Mucosa of descending colon (tissue), 3 donors: ENCODE measurements around the gene VPS35L. TPM values are rescaled to one million over a fixed set of nuclear protein-coding genes. Genes with fewer than 3 reads are reported as not detected.

ENCODE experiments used
- ATAC-seq: fragments of 200-7000 bp; cut with Tn5 transposase; one replicate; pipeline ENCODE4 v1.9.1; 2020; ENCODE audit warnings: mild to moderate bottlenecking, moderate library complexity
- DNase-seq, 3 donors: peaks; one replicate each; pipeline ENCODE4 v3.0.0-alpha.2; 2020
- H3K36me3 ChIP-seq: fragments of 200-600 bp; one replicate; pipeline ENCODE4 v1.8.0; 2021; ENCODE audit warnings: low read depth, mild to moderate bottlenecking
- H3K4me1 ChIP-seq: fragments of 200-600 bp; one replicate; pipeline ENCODE4 v1.8.0; 2021; ENCODE audit warnings: low read depth, mild to moderate bottlenecking
- H3K4me3 ChIP-seq: fragments of 200-600 bp; one replicate; pipeline ENCODE4 v1.8.0; 2021; ENCODE audit warnings: mild to moderate bottlenecking
- H3K9me3 ChIP-seq: fragments of 200-600 bp; one replicate; pipeline ENCODE4 v1.8.0; 2021; ENCODE audit warnings: mild to moderate bottlenecking
- intact Hi-C, 2 donors: fragments of 100-400 bp; cut with DNase I in 1 of 2; cut with micrococcal nuclease in 1 of 2; formaldehyde crosslinking; loops; one replicate each; pipeline versions ENCODE4 v1.11.0 to v1.11.1; 2022; cut with DNase I, micrococcal nuclease
- total RNA-seq, 3 donors: library from RNA; stranded (reverse); fragmentation: NEBNext Ultra II Directional in 2 of 3; extraction: Animal tissue kit (Norgen Biotek cat#: 25700) in 2 of 3; gene quantifications; one replicate each; pipeline versions ENCODE4 v1.2.1 to v1.2.4, GENCODE V29; 2021 to 2023
- TF ChIP-seq, protein P1 (sequence below): fragments of 200-600 bp; IDR thresholded peaks from one replicate; pipeline ENCODE4 v1.8.0; 2022; ENCODE audit warnings: antibody characterized with exemption, mild to moderate bottlenecking
- donor health status: DM: no; HTN: no; CAD: no; lungs with moderate emphysema.
- donor health status: DM: no; HTN: no; CAD: no.
- donor health status: DM: no; HTN: yes; CAD: no.

The VPS35L gene
- total RNA-seq, 3 donors from 2014 or later: 47.2 to 61.7 (median 61.4) TPM

DNA sequence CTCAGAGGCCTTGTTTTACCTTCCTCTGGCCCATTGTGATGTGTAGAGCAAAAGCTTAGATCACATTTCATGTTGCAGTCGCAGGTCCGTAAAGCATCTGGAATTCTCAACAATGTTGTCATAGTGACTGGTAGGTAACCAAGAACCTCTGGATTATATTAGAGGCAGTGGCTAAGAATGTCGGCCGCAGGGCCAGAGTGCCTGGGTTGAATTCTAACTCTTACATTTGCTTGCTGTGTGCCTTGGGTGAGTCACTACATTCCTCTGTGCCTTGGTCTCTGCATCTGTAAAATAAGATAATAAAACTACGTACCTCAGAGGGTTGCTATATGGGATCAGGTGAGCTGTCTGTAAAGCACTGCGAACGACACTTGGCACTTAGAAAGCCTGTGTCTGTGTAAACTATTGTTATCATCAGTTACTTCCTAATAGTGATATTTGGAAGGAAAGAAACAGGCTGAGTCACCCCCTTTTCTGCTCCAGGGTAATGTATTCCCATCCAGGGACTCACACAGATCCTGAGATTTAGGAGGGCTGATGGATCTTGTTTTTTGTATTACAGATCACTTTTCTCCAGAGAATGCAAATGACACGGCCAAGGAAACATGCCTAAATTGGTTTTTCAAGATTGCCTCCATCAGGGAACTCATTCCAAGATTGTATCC lies 52.2 kb downstream of the VPS35L start:
- intact Hi-C loops: no loop called here
- H3K4me1 ChIP-seq: no peaks in the 10 kb centered on the region
- H3K9me3 ChIP-seq: no peaks in the 10 kb centered on the region
- DNase-seq: no peak
- no peaks in the 10 kb centered on the region for H3K36me3 ChIP-seq
- TF ChIP-seq, protein P1, sequence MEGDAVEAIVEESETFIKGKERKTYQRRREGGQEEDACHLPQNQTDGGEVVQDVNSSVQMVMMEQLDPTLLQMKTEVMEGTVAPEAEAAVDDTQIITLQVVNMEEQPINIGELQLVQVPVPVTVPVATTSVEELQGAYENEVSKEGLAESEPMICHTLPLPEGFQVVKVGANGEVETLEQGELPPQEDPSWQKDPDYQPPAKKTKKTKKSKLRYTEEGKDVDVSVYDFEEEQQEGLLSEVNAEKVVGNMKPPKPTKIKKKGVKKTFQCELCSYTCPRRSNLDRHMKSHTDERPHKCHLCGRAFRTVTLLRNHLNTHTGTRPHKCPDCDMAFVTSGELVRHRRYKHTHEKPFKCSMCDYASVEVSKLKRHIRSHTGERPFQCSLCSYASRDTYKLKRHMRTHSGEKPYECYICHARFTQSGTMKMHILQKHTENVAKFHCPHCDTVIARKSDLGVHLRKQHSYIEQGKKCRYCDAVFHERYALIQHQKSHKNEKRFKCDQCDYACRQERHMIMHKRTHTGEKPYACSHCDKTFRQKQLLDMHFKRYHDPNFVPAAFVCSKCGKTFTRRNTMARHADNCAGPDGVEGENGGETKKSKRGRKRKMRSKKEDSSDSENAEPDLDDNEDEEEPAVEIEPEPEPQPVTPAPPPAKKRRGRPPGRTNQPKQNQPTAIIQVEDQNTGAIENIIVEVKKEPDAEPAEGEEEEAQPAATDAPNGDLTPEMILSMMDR: no peak
- no peak overlapping the region for H3K4me3 ChIP-seq
- no peak for ATAC-seq

DNA sequence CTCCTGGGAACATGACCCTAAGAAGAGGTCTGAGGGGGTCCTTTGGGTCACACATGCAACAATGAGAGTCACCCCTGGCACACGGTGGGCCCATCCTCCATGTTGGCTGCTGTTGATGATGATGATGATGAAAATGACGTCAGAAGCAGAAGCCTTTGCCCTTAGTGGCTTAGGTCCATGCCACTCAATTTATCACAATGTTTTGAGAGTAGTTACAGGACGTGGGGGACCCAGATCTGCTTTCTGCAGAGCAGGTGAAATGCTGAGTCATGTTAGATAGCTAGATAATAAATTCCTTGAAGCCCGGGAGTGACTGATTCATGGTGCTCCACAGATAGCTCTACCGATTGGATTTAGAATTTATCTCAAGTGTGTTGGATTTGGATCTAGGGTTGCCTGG lies 53.9 kb downstream of the VPS35L start:
- no peak overlapping the region for H3K4me3 ChIP-seq
- no peak for DNase-seq
- no peaks in the 10 kb centered on the region for H3K36me3 ChIP-seq
- no peaks in the 10 kb centered on the region for H3K9me3 ChIP-seq
- intact Hi-C loops: no loop called here
- TF ChIP-seq, protein P1: no peak
- no peaks in the 10 kb centered on the region for H3K4me1 ChIP-seq
- no peak for ATAC-seq

DNA sequence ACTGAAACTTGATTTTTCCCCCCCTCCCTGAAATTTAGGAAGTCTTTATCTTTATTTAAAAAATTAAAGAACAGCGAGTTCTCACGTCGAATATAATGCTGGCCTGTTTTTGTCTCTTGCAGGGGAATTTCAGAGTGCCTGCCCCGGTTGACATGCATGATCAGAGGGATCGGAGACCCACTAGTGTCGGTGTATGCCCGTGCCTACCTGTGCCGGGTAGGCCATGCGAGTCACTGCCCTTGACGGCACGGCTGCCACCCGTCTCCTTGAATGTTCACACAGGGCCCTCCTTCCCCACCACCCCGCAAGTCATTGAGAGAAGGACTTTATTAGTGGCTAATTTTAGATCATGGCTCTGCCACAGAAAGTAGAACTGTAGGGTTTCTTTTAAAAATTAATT lies 54.7 kb downstream of the VPS35L start:
- intact Hi-C loops: no loop called here
- TF ChIP-seq, protein P1: no peak
- H3K36me3 ChIP-seq: no peaks in the 10 kb centered on the region
- no peaks in the 10 kb centered on the region for H3K9me3 ChIP-seq
- ATAC-seq (no peak), DNase-seq (no peak)
- H3K4me3 ChIP-seq: no peak overlapping the region
- H3K4me1 ChIP-seq: no peaks in the 10 kb centered on the region

DNA sequence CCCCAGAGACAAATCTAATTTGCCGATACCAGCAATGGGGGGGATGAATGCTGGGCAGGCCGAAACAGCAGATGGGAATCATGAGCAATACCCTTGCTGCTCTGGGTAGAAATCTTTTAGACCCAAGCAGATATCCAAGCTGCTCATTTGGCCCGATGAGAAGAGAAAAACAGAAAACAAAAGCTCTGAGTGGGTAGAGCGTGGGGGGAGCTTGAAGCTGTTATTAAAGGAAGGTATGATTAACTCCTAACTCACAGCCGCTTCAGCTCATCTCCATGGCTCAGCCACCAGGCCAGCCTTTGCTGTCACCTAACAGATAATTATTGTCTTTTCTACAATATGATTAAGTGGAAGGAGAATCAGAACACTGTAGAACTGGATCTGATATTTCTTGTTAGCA lies 58.3 kb downstream of the VPS35L start:
- H3K4me3 ChIP-seq: no peak overlapping the region
- ATAC-seq (no peak), DNase-seq (no peak)
- no peaks in the 10 kb centered on the region for H3K36me3 ChIP-seq
- H3K4me1 ChIP-seq: no peaks in the 10 kb centered on the region
- intact Hi-C loops: no loop called here
- no peaks in the 10 kb centered on the region for H3K9me3 ChIP-seq
- TF ChIP-seq, protein P1: no peak

DNA sequence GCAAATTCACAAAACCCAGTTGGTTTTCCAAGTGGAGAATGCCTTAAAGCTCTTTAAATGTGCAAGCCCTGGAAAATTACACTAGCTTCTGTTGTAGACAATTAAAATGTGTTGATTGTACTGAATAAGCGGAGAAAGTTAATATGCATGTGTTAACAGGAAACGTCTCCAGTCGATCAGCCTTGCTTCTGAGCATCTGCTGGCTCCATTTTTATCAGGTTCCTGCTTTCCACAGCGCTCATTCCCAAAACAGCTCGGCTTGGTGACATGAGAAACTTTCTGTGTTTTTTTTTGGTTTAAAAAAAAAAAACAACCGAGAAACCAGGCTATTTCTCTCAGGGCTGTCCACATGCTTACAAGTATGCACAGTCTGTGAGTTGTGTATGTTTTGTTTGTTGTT lies 60.7 kb downstream of the VPS35L start:
- Histone ChIP-seq H3K4me1 (no peaks in the 10 kb centered on the region), H3K4me3 (no peak overlapping the region), H3K36me3 (no peaks in the 10 kb centered on the region), H3K9me3 (no peaks in the 10 kb centered on the region)
- ATAC-seq (no peak), DNase-seq (no peak)
- TF ChIP-seq, protein P1: no peak
- intact Hi-C loops: no loop called here

DNA sequence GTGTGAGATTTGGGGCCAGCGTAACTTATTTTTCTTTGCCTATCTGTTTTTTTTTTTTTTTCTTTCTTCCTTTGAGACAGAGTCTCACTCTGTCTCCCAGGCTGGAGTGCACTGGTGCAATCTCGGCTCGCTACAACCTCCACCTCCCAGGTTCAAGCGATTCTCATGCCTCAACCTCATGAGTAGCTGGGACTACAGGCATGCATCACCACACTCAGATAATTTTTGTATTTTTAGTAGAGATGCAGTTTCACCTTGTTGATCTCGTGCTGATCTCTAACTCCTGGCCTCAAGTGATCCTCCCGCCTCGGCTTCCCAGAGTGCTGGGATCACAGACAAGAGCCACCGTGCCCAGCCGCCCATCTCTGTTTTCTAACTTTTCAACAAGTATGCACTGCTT lies 63.4 kb downstream of the VPS35L start:
- Histone ChIP-seq H3K4me1 (no peaks in the 10 kb centered on the region), H3K36me3 (no peaks in the 10 kb centered on the region), H3K4me3 (no peak overlapping the region), H3K9me3 (no peaks in the 10 kb centered on the region)
- TF ChIP-seq, protein P1: no peak
- no peak for ATAC-seq
- intact Hi-C loops: no loop called here
- no peak for DNase-seq
